ENCODE results near the gene UGT3A1. TPM values are rescaled to one million over a fixed set of nuclear protein-coding genes. Genes with fewer than 3 reads are reported as not detected.

The UGT3A1 gene
- total and polyA plus RNA-seq, 2 donors (not counting 3 experiments of a cell fraction or from before 2014, with no cell fraction given): not detected

- no peak overlapping the region for H2AFZ ChIP-seq (ENCODE audit: low read depth, low read length)
- intact Hi-C loops (cut with micrococcal nuclease): no loop called here
- TF ChIP-seq MYC (IDR thresholded peaks at IDR 0.05; ENCODE audit: low read depth, low read length): no peak
- TF ChIP-seq CTCF (IDR thresholded peaks at IDR 0.05; ENCODE audit: extremely low read depth in 1 of 2, insufficient read depth in 1 of 2, low read depth in 1 of 2, low read length in 2 of 2): no peak
- no peak for TF ChIP-seq MAX (IDR thresholded peaks at IDR 0.05; ENCODE audit: insufficient read depth, insufficient read length)
- TF ChIP-seq FOS (IDR thresholded peaks at IDR 0.05; ENCODE audit: borderline replicate concordance, insufficient read depth, low read length): no peak
- TF ChIP-seq EZH2 (IDR thresholded peaks at IDR 0.05; ENCODE audit: borderline replicate concordance, low read depth, low read length, severe bottlenecking): no peak
- TF ChIP-seq GATA2 (IDR thresholded peaks at IDR 0.05; ENCODE audit: insufficient read depth, insufficient read length, low read depth, low read length): no peak
- no peak for TF ChIP-seq POLR2AphosphoS5 (IDR thresholded peaks at IDR 0.05; ENCODE audit: insufficient read depth, low read depth, low read length)
- no peak for TF ChIP-seq JUN (IDR thresholded peaks at IDR 0.05; ENCODE audit: borderline replicate concordance, insufficient read depth, insufficient read length, low read depth)
- TF ChIP-seq POLR2A (IDR thresholded peaks at IDR 0.05; ENCODE audit: low read depth, low read length): no peak
- POLR2A ChIA-PET: no interaction called here
- H3K79me2 ChIP-seq (ENCODE audit: control insufficient read depth, insufficient read depth, low read length): no peaks in the 10 kb centered on the region
- H3K9me3 ChIP-seq (replicated peaks; ENCODE audit: control insufficient read depth, insufficient read depth, low read length): no peaks in the 10 kb centered on the region
- no peak overlapping the region for H3K4me2 ChIP-seq (ENCODE audit: insufficient read depth, low read length)
- no peaks in the 10 kb centered on the region for H3K27me3 ChIP-seq (ENCODE audit: control insufficient read depth in 2 of 2, insufficient read depth in 2 of 2, low read length in 2 of 2)
- CTCF ChIA-PET: no interaction called here
- no peak overlapping the region for H3K27ac ChIP-seq (ENCODE audit: insufficient read depth, low read depth, low read length)
- no peaks in the 10 kb centered on the region for H3K9me1 ChIP-seq (replicated peaks; ENCODE audit: control insufficient read depth, extremely low read depth, insufficient read depth, low read length)
- H3K4me3 ChIP-seq (replicated peaks in 1 of 3; ENCODE audit: insufficient read depth in 1 of 3, low read depth in 1 of 3, low read length in 3 of 3): no peak overlapping the region
- FAIRE-seq (no peak), DNase-seq (ENCODE audit: low read depth, low spot score) (no peak)
- dilution Hi-C loops (cut with MboI; ENCODE audit: extremely low pct_ligation_motif_present, low sequenced_read_pairs): no loop called here
- no peaks in the 10 kb centered on the region for H3K36me3 ChIP-seq (ENCODE audit: control insufficient read depth in 2 of 2, extremely low read depth in 1 of 2, insufficient read depth in 2 of 2, low read length in 2 of 2)
- no peak overlapping the region for H3K9ac ChIP-seq (replicated peaks; ENCODE audit: extremely low read depth, insufficient read depth, low read length)
- no TSS peak for BruUV-seq (replicated peaks)
- H4K20me1 ChIP-seq (replicated peaks; ENCODE audit: control insufficient read depth, extremely low read depth, insufficient read depth, low read length): no peaks in the 10 kb centered on the region
- no peaks in the 10 kb centered on the region for H3K4me1 ChIP-seq (ENCODE audit: control insufficient read depth, extremely low read depth, insufficient read depth, low read length)
Measured at GRCh38 chr5:35988529-35988928, 2.7 kb downstream of the UGT3A1 start.

All from endothelial cell of umbilical vein (primary cell).